Calu3 (cell line): ENCODE data around the gene MTARC2. TPM values are rescaled to one million over a fixed set of nuclear protein-coding genes. Genes with fewer than 3 reads are reported as not detected.

Experiments
- BruUV-seq: library from RNA; stranded (reverse); fragments of 400-500 nt; replicated peaks from 2 replicates; lab custom pipeline; 2021; lab: Mats Ljungman, UMichigan
- CTCF ChIA-PET: fragments of 300-600 bp; sonication (Branson Sonifier 250); formaldehyde crosslinking; loops from one replicate; lab custom pipeline; 2022; ENCODE audit warnings: antibody characterized with exemption; lab: Charles Lee
- DNase-seq: peaks from one replicate; pipeline ENCODE4 v3.0.0; 2022
- H3K27ac Mint-ChIP-seq: one replicate; pipeline ENCODE4 v1.8.0; 2022; ENCODE audit warnings: mixed read lengths; ENCODE audit not compliant: unreplicated experiment
- H3K27me3 Mint-ChIP-seq: one replicate; pipeline ENCODE4 v1.8.0; 2022; ENCODE audit warnings: mixed read lengths; ENCODE audit not compliant: unreplicated experiment
- H3K36me3 Mint-ChIP-seq: one replicate; pipeline ENCODE4 v1.8.0; 2022; ENCODE audit warnings: mild to moderate bottlenecking, moderate library complexity, mixed read lengths; ENCODE audit not compliant: insufficient read depth, unreplicated experiment
- H3K4me1 Mint-ChIP-seq: one replicate; pipeline ENCODE4 v1.8.0; 2022; ENCODE audit warnings: mild to moderate bottlenecking, low read depth, mixed read lengths; ENCODE audit not compliant: unreplicated experiment
- H3K4me3 Mint-ChIP-seq: one replicate; pipeline ENCODE4 v1.8.0; 2022; ENCODE audit warnings: mild to moderate bottlenecking, low read depth, moderate library complexity, mixed read lengths; ENCODE audit not compliant: unreplicated experiment
- H3K9me3 Mint-ChIP-seq: one replicate; pipeline ENCODE4 v1.8.0; 2022; ENCODE audit warnings: low read depth, mixed read lengths; ENCODE audit not compliant: unreplicated experiment
- intact Hi-C: fragments of 100-400 bp; cut with micrococcal nuclease; formaldehyde crosslinking; loops from one replicate; pipeline ENCODE4 v1.10.0; 2022; ENCODE audit not compliant: unreplicated experiment
- total RNA-seq: library from RNA; stranded (reverse); gene quantifications from 2 replicates; pipeline ENCODE4 v1.2.3, GENCODE V29; 2022
- TF ChIP-seq, protein P1 (sequence below): fragments of 200-600 bp; IDR thresholded peaks from one replicate; pipeline ENCODE4 v1.8.0; 2022; ENCODE audit warnings: antibody characterized with exemption; ENCODE audit not compliant: unreplicated experiment

Gene MTARC2
- total RNA-seq, 1 experiment from 2014 or later, result 16.4 TPM

DNA sequence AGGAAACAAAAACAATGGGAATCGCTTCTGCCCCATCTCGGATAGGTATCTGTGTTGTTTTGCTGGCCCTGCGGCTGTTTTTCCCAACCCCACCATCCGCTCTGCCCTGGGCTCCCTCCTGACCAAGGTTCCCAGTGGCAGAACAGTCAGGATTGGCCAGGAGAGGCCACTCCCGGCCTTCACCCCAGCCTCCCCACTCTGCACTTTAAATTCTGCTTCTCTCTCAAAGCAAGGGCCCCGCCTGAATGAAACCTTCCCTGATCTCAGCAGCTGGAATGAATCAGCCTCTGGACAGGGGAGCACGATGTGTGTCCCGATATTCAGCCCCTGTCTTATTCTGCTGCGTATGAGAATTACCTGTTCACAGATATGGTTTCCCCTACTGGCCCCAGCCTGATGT, 41.6 kb upstream of the MTARC2 start:
- no TSS peak for BruUV-seq
- intact Hi-C loops, result no loop called here
- CTCF ChIA-PET, result interaction anchor here (0.6 kb wide), 1 partner anchor 249 kb away, joined by 3 read pairs; no protein-coding TSS in a partner anchor
- H3K27ac Mint-ChIP-seq, result no peak overlapping the region
- peaks cover 7% of the 10 kb centered on the region for H3K27me3 Mint-ChIP-seq
- no peaks in the 10 kb centered on the region for H3K36me3 Mint-ChIP-seq
- TF ChIP-seq, protein P1, sequence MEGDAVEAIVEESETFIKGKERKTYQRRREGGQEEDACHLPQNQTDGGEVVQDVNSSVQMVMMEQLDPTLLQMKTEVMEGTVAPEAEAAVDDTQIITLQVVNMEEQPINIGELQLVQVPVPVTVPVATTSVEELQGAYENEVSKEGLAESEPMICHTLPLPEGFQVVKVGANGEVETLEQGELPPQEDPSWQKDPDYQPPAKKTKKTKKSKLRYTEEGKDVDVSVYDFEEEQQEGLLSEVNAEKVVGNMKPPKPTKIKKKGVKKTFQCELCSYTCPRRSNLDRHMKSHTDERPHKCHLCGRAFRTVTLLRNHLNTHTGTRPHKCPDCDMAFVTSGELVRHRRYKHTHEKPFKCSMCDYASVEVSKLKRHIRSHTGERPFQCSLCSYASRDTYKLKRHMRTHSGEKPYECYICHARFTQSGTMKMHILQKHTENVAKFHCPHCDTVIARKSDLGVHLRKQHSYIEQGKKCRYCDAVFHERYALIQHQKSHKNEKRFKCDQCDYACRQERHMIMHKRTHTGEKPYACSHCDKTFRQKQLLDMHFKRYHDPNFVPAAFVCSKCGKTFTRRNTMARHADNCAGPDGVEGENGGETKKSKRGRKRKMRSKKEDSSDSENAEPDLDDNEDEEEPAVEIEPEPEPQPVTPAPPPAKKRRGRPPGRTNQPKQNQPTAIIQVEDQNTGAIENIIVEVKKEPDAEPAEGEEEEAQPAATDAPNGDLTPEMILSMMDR, result no peak
- H3K4me3 Mint-ChIP-seq, result no peak overlapping the region
- no peaks in the 10 kb centered on the region for H3K9me3 Mint-ChIP-seq
- no peak for DNase-seq
- no peaks in the 10 kb centered on the region for H3K4me1 Mint-ChIP-seq

DNA sequence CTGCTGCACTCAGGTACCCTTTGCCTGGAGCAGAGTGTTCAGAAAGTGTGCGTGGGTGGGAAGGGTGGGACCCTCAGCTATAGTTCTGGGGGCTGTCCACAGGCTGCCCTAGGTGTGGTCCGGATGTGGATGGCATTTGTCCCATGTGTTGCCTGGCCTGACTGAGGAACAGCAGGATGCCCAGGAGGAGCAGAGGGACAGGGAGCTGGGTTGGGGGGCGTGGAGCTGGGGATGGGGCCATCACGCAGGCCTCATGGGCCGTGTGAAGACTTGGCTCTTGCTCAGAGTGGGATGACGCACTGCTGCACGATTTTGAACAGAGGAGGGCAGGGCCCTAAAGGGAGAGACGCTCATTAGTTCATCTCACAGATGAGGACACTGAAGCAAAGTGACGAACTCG, 41.0 kb upstream of the MTARC2 start:
- Mint-ChIP-seq H3K27ac (no peak overlapping the region), H3K27me3 (peaks cover 7% of the 10 kb centered on the region), H3K4me1 (no peaks in the 10 kb centered on the region), H3K36me3 (no peaks in the 10 kb centered on the region), H3K9me3 (no peaks in the 10 kb centered on the region), H3K4me3 (no peak overlapping the region)
- CTCF ChIA-PET, result interaction anchor here (0.6 kb wide), 1 partner anchor 248 kb away, joined by 3 read pairs; no protein-coding TSS in a partner anchor
- BruUV-seq, result no TSS peak
- intact Hi-C loops, result no loop called here
- DNase-seq, result no peak
- TF ChIP-seq, protein P1, result no peak

DNA sequence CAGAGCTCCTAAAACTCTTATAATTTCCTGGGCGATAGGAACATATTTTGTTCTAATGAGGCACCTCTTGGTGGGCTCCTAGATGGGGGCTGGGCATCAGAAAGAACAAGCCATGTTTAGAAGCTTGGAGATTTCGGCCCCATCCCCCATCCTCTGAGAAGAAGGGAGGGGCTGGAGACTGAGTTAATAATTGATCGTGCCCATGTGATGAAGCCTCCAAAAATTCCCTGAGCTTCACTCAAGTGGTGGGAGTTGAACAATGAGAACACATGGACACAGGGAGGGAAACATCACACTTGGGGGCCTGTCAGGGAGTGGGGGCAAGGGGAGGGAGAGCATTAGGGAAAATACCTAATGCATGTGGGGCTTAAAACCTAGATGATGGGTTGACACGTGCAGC, 39.9 kb upstream of the MTARC2 start:
- Mint-ChIP-seq H3K27me3 (no peaks in the 10 kb centered on the region), H3K36me3 (no peaks in the 10 kb centered on the region), H3K4me1 (no peaks in the 10 kb centered on the region), H3K27ac (no peak overlapping the region), H3K9me3 (no peaks in the 10 kb centered on the region), H3K4me3 (no peak overlapping the region)
- CTCF ChIA-PET, result no interaction called here
- no peak for DNase-seq
- TF ChIP-seq, protein P1, result no peak
- intact Hi-C loops, result no loop called here
- BruUV-seq, result no TSS peak

DNA sequence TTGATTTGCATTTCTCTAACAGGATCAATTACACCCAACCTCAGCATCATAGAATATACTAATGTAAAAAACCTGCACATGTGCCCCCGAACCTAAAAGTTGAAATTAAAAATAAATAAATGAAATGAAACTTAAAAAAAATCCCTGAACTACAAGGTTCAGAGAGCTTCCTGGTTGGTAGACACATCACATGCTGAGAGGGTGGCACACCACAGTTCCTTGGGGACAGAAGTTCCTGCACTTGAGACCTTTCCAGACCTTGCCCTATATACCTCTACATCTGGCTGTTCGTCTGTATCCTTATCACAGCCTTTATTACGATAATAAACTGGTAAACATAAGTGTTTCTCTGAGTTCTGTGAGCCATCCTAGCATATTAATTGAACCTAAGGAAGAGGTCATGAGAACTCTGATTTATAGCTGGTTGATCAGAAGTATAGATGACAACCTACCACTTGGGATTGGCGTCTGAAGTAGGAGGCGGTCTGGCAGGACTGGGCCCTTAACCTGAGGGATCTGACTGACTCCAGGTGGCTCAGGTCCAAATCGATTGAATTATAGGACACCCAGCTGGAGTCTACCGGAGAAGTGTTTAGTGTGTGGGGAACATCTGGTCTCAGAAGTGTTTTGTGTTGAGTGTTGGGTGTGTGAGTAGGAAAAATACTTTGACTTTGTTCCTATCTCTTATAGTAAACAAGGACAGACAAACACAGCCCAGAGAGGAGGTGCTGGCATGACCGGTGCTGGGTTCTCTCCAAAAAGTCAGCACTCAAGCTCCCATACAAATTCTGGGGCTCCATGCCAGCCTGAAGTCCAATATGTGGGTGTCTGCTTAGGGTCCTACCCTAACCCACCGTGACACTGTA, 39.0 kb upstream of the MTARC2 start:
- no peak for DNase-seq
- no TSS peak for BruUV-seq
- intact Hi-C loops, result no loop called here
- no peaks in the 10 kb centered on the region for H3K36me3 Mint-ChIP-seq
- no peaks in the 10 kb centered on the region for H3K9me3 Mint-ChIP-seq
- CTCF ChIA-PET, result no interaction called here
- no peaks in the 10 kb centered on the region for H3K27me3 Mint-ChIP-seq
- no peak overlapping the region for H3K4me3 Mint-ChIP-seq
- no peaks in the 10 kb centered on the region for H3K4me1 Mint-ChIP-seq
- no peak overlapping the region for H3K27ac Mint-ChIP-seq
- TF ChIP-seq, protein P1, result no peak
